ENCODE results near the gene CACNA2D2.
A peak's percentile ranks its signal among the peaks of the same experiment; 100 is the strongest.

Gene CACNA2D2

GRCh38 chr3:50493623-50494022 is 9.8 kb downstream of the CACNA2D2 start:
- peaks cover 9% of the 10 kb centered on the region for H3K4me1 Mint-ChIP-seq (ENCODE audit: low read depth)
- no peak overlapping the region for H3K4me3 Mint-ChIP-seq
- no peak overlapping the region for H3K27ac Mint-ChIP-seq
- no peaks in the 10 kb centered on the region for H3K27me3 Mint-ChIP-seq
- H3K36me3 Mint-ChIP-seq (ENCODE audit: low read depth), result no peaks in the 10 kb centered on the region
- H3K9me3 Mint-ChIP-seq, result no peaks in the 10 kb centered on the region
- no peak for DNase-seq

GRCh38 chr3:50493086-50493485 is 10.3 kb downstream of the CACNA2D2 start:
- H3K9me3 Mint-ChIP-seq, result no peaks in the 10 kb centered on the region
- H3K4me3 Mint-ChIP-seq, result no peak overlapping the region
- no peaks in the 10 kb centered on the region for H3K36me3 Mint-ChIP-seq (ENCODE audit: low read depth)
- no peak for DNase-seq
- no peak overlapping the region for H3K27ac Mint-ChIP-seq
- H3K4me1 Mint-ChIP-seq (ENCODE audit: low read depth), result peaks cover 9% of the 10 kb centered on the region
- no peaks in the 10 kb centered on the region for H3K27me3 Mint-ChIP-seq

- Mint-ChIP-seq H3K27me3 (no peaks in the 10 kb centered on the region), H3K4me3 (no peak overlapping the region), H3K9me3 (no peaks in the 10 kb centered on the region), H3K36me3 (ENCODE audit: low read depth) (no peaks in the 10 kb centered on the region), H3K27ac (no peak overlapping the region), H3K4me1 (ENCODE audit: low read depth) (peaks cover 13% of the 10 kb centered on the region)
- no peak for DNase-seq
Observed at GRCh38 chr3:50491023-50491422, 12.4 kb downstream of the CACNA2D2 start.

- no peaks in the 10 kb centered on the region for H3K36me3 Mint-ChIP-seq (ENCODE audit: low read depth)
- no peak overlapping the region for H3K27ac Mint-ChIP-seq
- no peaks in the 10 kb centered on the region for H3K9me3 Mint-ChIP-seq
- DNase-seq, result no peak
- no peak overlapping the region for H3K4me3 Mint-ChIP-seq
- H3K4me1 Mint-ChIP-seq (ENCODE audit: low read depth), result peaks cover 13% of the 10 kb centered on the region
- no peaks in the 10 kb centered on the region for H3K27me3 Mint-ChIP-seq
Observed at GRCh38 chr3:50490424-50490823, 13.0 kb downstream of the CACNA2D2 start.

- DNase-seq, result no peak
- H3K27me3 Mint-ChIP-seq, result no peaks in the 10 kb centered on the region
- no peak overlapping the region for H3K4me3 Mint-ChIP-seq
- no peak overlapping the region for H3K27ac Mint-ChIP-seq
- no peaks in the 10 kb centered on the region for H3K36me3 Mint-ChIP-seq (ENCODE audit: low read depth)
- H3K9me3 Mint-ChIP-seq, result no peaks in the 10 kb centered on the region
- peaks cover 13% of the 10 kb centered on the region for H3K4me1 Mint-ChIP-seq (ENCODE audit: low read depth)
Observed at GRCh38 chr3:50487181-50487580, 16.3 kb downstream of the CACNA2D2 start.

DNA sequence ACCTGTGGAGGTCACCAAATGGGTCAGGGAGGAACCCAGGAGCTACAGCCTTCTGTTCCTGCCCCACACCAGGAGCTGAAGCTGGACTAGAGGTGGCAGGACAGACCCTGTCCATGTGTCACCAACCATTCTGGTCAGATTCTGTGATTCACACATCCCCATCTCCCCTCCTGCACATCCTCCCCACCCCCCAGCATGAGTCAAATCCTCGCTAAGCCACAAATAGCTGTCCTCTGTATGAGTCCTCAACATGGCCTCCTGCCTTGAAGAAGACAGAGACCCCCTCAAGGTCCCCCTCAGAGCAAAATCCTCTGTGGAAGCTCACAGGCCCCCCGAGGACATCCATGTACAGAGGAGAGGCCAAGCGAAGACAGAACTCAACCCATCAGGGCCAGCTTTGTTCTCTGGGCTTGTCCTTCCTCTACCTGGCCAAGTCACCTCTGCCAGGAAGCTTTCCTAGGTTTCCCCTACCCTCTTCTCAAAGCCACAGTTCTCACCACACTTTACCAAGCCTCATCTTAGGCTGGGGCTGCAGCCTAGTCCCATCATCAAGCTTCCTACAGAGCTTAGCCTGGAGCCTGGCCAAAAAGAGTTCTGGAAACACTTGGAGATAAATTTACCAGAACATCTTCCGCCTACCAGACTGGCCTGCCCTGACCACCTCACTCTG is 17.1 kb downstream of the CACNA2D2 start:
- H3K36me3 Mint-ChIP-seq (ENCODE audit: low read depth), result no peaks in the 10 kb centered on the region
- no peaks in the 10 kb centered on the region for H3K9me3 Mint-ChIP-seq
- DNase-seq, result no peak
- H3K27ac Mint-ChIP-seq, result no peak overlapping the region
- H3K27me3 Mint-ChIP-seq, result no peaks in the 10 kb centered on the region
- H3K4me1 Mint-ChIP-seq (ENCODE audit: low read depth), result peaks cover 17% of the 10 kb centered on the region
- no peak overlapping the region for H3K4me3 Mint-ChIP-seq

DNA sequence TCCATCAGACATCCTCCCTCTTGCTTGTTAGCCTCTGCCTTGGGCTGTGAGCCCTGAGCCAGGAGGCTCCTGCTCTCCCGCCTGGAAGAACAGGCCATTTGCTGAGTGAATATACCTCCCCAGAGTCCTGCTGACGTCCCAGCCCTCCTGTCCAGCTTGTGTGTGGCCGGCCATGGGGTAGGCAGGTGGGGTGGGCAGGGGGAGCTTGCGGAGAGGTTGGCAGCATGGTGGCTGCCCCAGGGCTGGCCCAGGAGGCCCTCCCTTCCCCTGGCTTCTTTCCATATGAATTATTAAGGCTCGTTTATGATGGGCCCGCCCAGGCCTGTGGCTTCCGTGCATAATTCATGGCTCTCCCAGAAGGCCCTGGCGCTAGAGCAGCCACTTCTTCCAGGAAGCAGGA is 18.7 kb downstream of the CACNA2D2 start:
- DNase-seq, result no peak
- Mint-ChIP-seq H3K27ac (no peak overlapping the region), H3K4me3 (no peak overlapping the region), H3K36me3 (ENCODE audit: low read depth) (no peaks in the 10 kb centered on the region), H3K9me3 (no peaks in the 10 kb centered on the region), H3K27me3 (no peaks in the 10 kb centered on the region), H3K4me1 (ENCODE audit: low read depth) (peaks cover 20% of the 10 kb centered on the region)

DNA sequence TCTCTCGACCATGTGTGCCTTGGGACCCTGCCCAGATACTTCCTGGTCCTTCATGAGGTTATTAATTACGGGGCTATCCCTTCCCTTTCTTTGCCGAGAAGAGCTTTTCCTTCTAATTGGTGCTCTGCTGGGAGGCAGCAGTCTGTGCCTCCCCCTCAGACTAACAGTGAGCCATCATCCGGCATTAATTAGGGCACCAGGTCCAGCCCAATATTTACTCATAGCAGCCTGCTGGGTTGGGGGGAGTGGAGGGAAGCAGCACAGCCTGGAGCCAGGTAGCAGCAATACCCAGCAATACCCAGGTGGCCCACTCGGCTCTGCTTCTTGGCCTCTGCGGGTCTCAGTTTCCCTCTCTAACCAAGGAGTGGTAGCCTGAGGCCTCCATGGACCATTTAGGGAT is 20.1 kb downstream of the CACNA2D2 start:
- no peaks in the 10 kb centered on the region for H3K27me3 Mint-ChIP-seq
- DNase-seq, result no peak
- H3K27ac Mint-ChIP-seq, result no peak overlapping the region
- peaks cover 20% of the 10 kb centered on the region for H3K4me1 Mint-ChIP-seq (ENCODE audit: low read depth)
- H3K36me3 Mint-ChIP-seq (ENCODE audit: low read depth), result no peaks in the 10 kb centered on the region
- no peaks in the 10 kb centered on the region for H3K9me3 Mint-ChIP-seq
- H3K4me3 Mint-ChIP-seq, result no peak overlapping the region

- no peaks in the 10 kb centered on the region for H3K36me3 Mint-ChIP-seq (ENCODE audit: low read depth)
- H3K4me1 Mint-ChIP-seq (ENCODE audit: low read depth), result peaks cover 20% of the 10 kb centered on the region
Observed at GRCh38 chr3:50481992-50482391, 21.4 kb downstream of the CACNA2D2 start.

GRCh38 chr3:50480471-50480870 is 23.0 kb downstream of the CACNA2D2 start:
- Mint-ChIP-seq H3K9me3 (no peaks in the 10 kb centered on the region), H3K27me3 (no peaks in the 10 kb centered on the region), H3K4me1 (ENCODE audit: low read depth) (peaks cover 15% of the 10 kb centered on the region), H3K27ac (peak overlapping the region; percentile 33), H3K36me3 (ENCODE audit: low read depth) (no peaks in the 10 kb centered on the region), H3K4me3 (no peak overlapping the region)
- no peak for DNase-seq

More at GRCh38 chr3:50481992-50482391, 21.4 kb downstream of the CACNA2D2 start:
- H3K9me3 Mint-ChIP-seq, result no peaks in the 10 kb centered on the region
- H3K27me3 Mint-ChIP-seq, result no peaks in the 10 kb centered on the region
- no peak for DNase-seq
- H3K27ac Mint-ChIP-seq, result no peak overlapping the region
- H3K4me3 Mint-ChIP-seq, result no peak overlapping the region

DNA sequence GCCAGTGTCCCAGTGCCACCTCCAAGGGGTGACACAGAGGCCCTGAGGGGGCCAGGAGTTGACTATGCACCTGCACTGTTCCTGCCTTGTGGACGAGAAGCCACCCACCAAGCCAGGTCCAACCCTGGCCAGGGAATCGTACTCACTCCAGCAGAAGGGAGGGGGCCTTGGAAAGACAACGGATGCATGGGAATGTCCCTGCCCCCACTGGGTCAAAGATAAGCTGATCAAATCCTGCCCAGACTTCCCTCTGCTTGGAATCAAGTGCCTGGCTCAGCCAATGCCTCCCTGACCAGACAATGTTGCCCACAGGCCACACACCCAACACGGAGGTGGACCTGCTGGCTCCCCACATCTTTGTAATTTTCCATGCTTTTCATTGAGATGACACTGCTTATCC is 23.9 kb downstream of the CACNA2D2 start:
- Mint-ChIP-seq H3K4me3 (no peak overlapping the region), H3K36me3 (ENCODE audit: low read depth) (no peaks in the 10 kb centered on the region), H3K9me3 (no peaks in the 10 kb centered on the region), H3K27ac (no peak overlapping the region), H3K4me1 (ENCODE audit: low read depth) (peaks cover 15% of the 10 kb centered on the region), H3K27me3 (no peaks in the 10 kb centered on the region)
- no peak for DNase-seq

DNA sequence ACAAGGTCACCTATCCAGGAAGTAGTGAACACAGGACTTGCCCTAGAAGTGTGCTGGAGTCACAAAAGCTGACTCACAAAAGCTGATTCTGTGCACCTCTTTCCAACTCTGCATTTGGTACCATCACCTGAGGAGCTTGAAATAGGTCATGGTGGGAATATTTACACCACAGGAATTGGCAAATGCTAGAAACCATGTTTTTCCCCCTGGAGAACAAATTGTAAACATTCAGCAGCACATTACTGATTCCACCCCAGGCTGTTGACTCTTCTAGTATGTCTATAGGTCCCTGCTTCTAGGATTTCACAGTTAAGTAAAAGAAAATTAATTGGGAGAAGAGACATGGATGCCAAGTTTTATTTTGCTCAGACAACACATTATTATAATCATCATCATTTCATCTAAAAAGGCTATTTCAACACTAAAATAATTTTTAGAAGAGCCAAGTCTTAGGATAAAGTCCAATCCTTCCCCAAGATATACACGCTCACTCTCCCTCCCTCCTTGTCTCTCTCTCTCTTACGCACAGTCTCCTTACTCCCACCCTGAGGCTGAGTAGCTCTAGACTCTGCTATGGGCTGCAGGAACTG is 24.7 kb downstream of the CACNA2D2 start:
- no peak for DNase-seq
- Mint-ChIP-seq H3K36me3 (ENCODE audit: low read depth) (no peaks in the 10 kb centered on the region), H3K4me3 (no peak overlapping the region), H3K4me1 (ENCODE audit: low read depth) (peaks cover 21% of the 10 kb centered on the region), H3K27me3 (no peaks in the 10 kb centered on the region), H3K27ac (no peak overlapping the region), H3K9me3 (no peaks in the 10 kb centered on the region)

DNA sequence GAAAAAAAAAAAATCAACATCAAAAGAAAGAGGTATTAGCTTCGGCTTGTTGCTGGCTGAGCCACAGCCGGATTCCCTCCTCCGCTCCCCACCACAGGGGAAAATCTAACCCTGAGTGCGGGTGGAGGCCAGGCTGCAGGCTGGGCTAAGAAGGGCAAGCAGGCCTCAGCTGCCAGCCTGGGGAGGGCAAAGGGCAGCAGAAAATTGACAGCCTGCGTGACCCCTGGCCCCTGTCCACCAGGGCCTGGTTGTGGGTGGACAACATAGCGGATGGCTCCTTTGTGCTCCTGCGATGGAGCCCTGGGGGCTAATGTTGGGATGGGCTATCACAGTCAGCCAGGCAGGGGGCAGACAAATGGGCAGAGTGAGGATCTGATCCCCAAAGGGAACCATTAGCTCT is 25.4 kb downstream of the CACNA2D2 start:
- Mint-ChIP-seq H3K4me3 (no peak overlapping the region), H3K9me3 (no peaks in the 10 kb centered on the region), H3K4me1 (ENCODE audit: low read depth) (peaks cover 26% of the 10 kb centered on the region), H3K27ac (no peak overlapping the region), H3K27me3 (no peaks in the 10 kb centered on the region), H3K36me3 (ENCODE audit: low read depth) (no peaks in the 10 kb centered on the region)
- no peak for DNase-seq

DNA sequence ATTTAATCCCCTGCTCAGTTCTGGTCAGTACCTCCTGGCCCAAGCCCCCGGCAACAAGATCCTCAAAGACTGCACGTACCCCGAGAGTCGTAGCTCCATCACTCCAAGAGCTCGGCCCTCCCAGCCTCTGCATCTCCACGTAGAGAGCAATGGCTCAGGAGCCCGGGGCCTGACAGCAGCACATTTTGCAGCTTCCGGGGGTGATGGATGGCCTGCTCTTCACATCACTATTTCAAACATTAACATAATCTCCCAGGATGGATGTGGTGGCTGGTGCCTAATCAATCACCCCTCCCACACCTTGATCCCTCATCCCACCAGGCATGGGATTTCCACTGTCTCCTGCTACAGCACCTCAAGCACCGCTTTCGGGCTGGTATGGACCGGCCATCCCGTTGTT is 28.1 kb downstream of the CACNA2D2 start:
- no peak overlapping the region for H3K27ac Mint-ChIP-seq
- no peaks in the 10 kb centered on the region for H3K9me3 Mint-ChIP-seq
- H3K4me1 Mint-ChIP-seq (ENCODE audit: low read depth), result peaks cover 15% of the 10 kb centered on the region
- no peak overlapping the region for H3K4me3 Mint-ChIP-seq
- H3K36me3 Mint-ChIP-seq (ENCODE audit: low read depth), result no peaks in the 10 kb centered on the region
- no peaks in the 10 kb centered on the region for H3K27me3 Mint-ChIP-seq
- DNase-seq, result no peak

DNA sequence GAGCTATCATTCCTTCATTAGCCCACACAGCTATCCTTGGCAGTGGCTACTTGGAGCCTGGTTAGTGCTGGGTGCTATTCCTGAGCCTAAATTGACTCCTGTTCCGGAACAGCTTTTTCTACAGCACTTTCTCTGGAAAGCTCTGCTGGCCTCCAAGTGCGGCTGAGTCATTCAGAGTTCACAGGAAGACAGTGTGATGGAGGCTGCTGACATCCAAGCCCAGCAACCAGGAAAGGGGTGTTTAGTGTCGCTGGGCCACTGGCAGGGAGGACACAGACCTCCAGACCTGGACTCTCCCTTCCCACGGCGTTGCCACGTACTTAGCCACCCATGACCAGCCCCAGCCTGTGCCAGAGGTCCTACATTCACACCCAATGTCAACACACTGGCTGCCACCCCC is 28.7 kb downstream of the CACNA2D2 start:
- no peak for DNase-seq
- H3K9me3 Mint-ChIP-seq, result no peaks in the 10 kb centered on the region
- no peak overlapping the region for H3K27ac Mint-ChIP-seq
- H3K36me3 Mint-ChIP-seq (ENCODE audit: low read depth), result no peaks in the 10 kb centered on the region
- peaks cover 15% of the 10 kb centered on the region for H3K4me1 Mint-ChIP-seq (ENCODE audit: low read depth)
- H3K27me3 Mint-ChIP-seq, result no peaks in the 10 kb centered on the region
- no peak overlapping the region for H3K4me3 Mint-ChIP-seq
